Mesendoderm (in vitro differentiated cells): ENCODE measurements around the gene CBLL2.

ENCODE experiments used
- DNase-seq: peaks from one replicate; pipeline ENCODE4 v3.0.0; 2013
- H2AK5ac ChIP-seq: 2 replicates; pipeline ENCODE4 v1.6.1; 2013; ENCODE audit warnings: low read length, inconsistent platforms
- H2BK120ac ChIP-seq: 2 replicates; pipeline ENCODE4 v1.6.1; 2013; ENCODE audit warnings: low read depth, mild to moderate bottlenecking, low read length, moderate library complexity, mixed read lengths
- H2BK15ac ChIP-seq: replicated peaks from 2 replicates; pipeline ENCODE4 v1.6.1; 2013; ENCODE audit warnings: low read depth, mild to moderate bottlenecking, moderate library complexity
- H2BK5ac ChIP-seq: 2 replicates; pipeline ENCODE4 v1.6.1; 2013; ENCODE audit warnings: low read length, inconsistent platforms
- H3K18ac ChIP-seq: 2 replicates; pipeline ENCODE4 v1.6.1; 2013; ENCODE audit warnings: mild to moderate bottlenecking, low read length, mixed read lengths
- H3K23ac ChIP-seq: one replicate; pipeline ENCODE4 v1.6.1; 2013; ENCODE audit warnings: low read length
- H3K27ac ChIP-seq: 2 replicates; pipeline ENCODE4 v1.5.1; 2013; ENCODE audit warnings: low read depth, mild to moderate bottlenecking, inconsistent platforms, low read length, moderate library complexity
- H3K27me3 ChIP-seq: 2 replicates; pipeline ENCODE4 v1.6.1; 2013; ENCODE audit warnings: low read length, control low read depth, mild to moderate bottlenecking, inconsistent platforms; ENCODE audit not compliant: insufficient read depth, poor library complexity
- H3K36me3 ChIP-seq: 2 replicates; pipeline ENCODE4 v1.6.1; 2013; ENCODE audit warnings: low read length, inconsistent platforms; ENCODE audit not compliant: control insufficient read depth, insufficient read depth
- H3K4ac ChIP-seq: one replicate; pipeline ENCODE4 v1.6.1; 2013; ENCODE audit warnings: low read depth, mild to moderate bottlenecking, low read length, moderate library complexity
- H3K4me1 ChIP-seq: 2 replicates; pipeline ENCODE4 v1.6.1; 2013; ENCODE audit warnings: low read depth, low read length, inconsistent platforms; ENCODE audit not compliant: control insufficient read depth
- H3K4me2 ChIP-seq: 2 replicates; pipeline ENCODE4 v1.6.1; 2013; ENCODE audit warnings: low read length
- H3K4me3 ChIP-seq: 2 replicates; pipeline ENCODE4 v1.5.1; 2013; ENCODE audit warnings: mild to moderate bottlenecking, low read length
- H3K56ac ChIP-seq: one replicate; pipeline ENCODE4 v1.6.1; 2013; ENCODE audit warnings: low read length
- H3K79me1 ChIP-seq: 2 replicates; pipeline ENCODE4 v1.6.1; 2013; ENCODE audit warnings: low read length, inconsistent platforms
- H3K79me2 ChIP-seq: 2 replicates; pipeline ENCODE4 v1.6.1; 2013; ENCODE audit warnings: mild to moderate bottlenecking, low read length; ENCODE audit not compliant: control insufficient read depth, insufficient read depth
- H3K9ac ChIP-seq: 2 replicates; pipeline ENCODE4 v1.6.1; 2013; ENCODE audit warnings: low read length, inconsistent platforms
- H4K5ac ChIP-seq: one replicate; pipeline ENCODE4 v1.6.1; 2013; ENCODE audit warnings: low read length
- H4K8ac ChIP-seq: one replicate; pipeline ENCODE4 v1.6.1; 2013; ENCODE audit warnings: low read depth, mild to moderate bottlenecking, control low read depth, low read length, moderate library complexity
- WGBS: extraction: QIAGEN DNeasy Blood & Tissue Kit; methylation state at CpG from one replicate; pipeline ENCODE4 v1.1.7; 2013; ENCODE audit warnings: low lambda C conversion rate, missing lambda C conversion rate; ENCODE audit not compliant: insufficient coverage; ENCODE audit errors: extremely low coverage; 5-methylcytosine and 5-hydroxymethylcytosine counted together

Gene CBLL2

DNA sequence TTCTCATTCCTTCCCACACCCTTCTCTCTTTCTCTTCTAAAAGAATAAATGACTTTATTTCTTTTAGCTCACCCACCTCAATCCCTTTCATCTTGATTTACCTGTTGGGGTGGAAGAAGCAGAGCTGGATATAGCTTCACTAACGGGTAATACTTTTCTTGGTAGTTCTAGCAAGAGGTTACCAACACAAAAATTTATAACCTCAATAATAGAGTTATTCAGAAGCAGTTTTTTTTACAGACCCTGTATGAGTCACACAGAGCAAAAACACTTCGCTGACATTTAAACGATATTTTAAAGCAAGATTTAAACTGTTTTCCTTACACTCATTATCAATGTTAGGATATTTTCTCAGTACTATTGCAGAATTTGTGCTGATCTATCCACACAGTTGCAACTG is 42.4 kb downstream of the CBLL2 start:
- Histone ChIP-seq H3K27ac (no peak overlapping the region), H3K27me3 (no peaks in the 10 kb centered on the region), H2BK15ac (no peak overlapping the region), H3K23ac (no peak overlapping the region), H4K5ac (no peak overlapping the region), H3K4ac (no peak overlapping the region), H3K4me2 (no peak overlapping the region), H2BK120ac (no peak overlapping the region), H3K18ac (no peak overlapping the region), H3K4me1 (no peaks in the 10 kb centered on the region), H3K9ac (no peak overlapping the region), H3K56ac (no peak overlapping the region), H3K79me2 (no peaks in the 10 kb centered on the region), H3K79me1 (no peaks in the 10 kb centered on the region), H2BK5ac (no peak overlapping the region), H3K4me3 (no peak overlapping the region), H2AK5ac (no peak overlapping the region), H3K36me3 (no peaks in the 10 kb centered on the region), H4K8ac (no peak overlapping the region)
- DNase-seq = no peak
- no CpG with 5 or more reads among the region's 3 CpGs for WGBS

DNA sequence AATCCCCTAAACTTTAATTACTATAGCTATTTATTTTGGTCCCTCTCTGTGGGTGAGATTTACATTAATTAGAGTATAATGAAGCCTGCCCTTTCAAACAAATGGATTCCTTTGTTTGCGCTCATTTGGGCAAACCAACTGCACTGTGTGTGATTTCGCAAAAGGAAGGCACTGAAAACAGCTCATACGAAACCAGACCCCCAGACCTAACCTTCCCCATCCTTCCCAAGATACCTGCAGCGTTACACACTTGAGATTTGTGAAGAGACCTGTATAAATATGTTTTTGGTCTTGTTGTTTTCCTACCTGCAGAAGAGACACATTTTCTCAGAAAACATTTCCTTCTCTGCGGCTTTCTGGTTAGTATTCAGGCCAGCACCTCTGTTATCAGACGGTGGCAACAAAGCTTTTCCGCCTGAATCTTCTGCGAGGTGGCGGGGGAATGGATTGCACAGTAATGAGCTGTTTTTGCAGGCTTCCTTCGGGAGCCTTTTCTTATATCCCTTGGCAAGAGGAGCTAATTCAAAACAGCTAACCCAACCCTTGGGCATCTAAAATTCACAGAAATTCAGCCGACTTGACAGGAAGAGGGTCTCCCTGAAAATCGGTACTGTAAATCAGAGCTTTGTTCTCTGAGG is 47.6 kb downstream of the CBLL2 start:
- no peaks in the 10 kb centered on the region for H3K27me3 ChIP-seq
- no peak overlapping the region for H3K9ac ChIP-seq
- H2BK120ac ChIP-seq = no peak overlapping the region
- no peaks in the 10 kb centered on the region for H3K4me1 ChIP-seq
- no peak overlapping the region for H3K27ac ChIP-seq
- no peak overlapping the region for H3K4ac ChIP-seq
- H2BK5ac ChIP-seq = no peak overlapping the region
- H3K18ac ChIP-seq = no peak overlapping the region
- no CpG with 5 or more reads among the region's 12 CpGs for WGBS
- peak; percentile 8 for DNase-seq
- no peak overlapping the region for H3K23ac ChIP-seq
- no peaks in the 10 kb centered on the region for H3K79me2 ChIP-seq
- no peaks in the 10 kb centered on the region for H3K79me1 ChIP-seq
- H4K5ac ChIP-seq = no peak overlapping the region
- H4K8ac ChIP-seq = no peak overlapping the region
- H2AK5ac ChIP-seq = no peak overlapping the region
- H2BK15ac ChIP-seq = no peak overlapping the region
- no peak overlapping the region for H3K4me2 ChIP-seq
- peak overlapping the region; percentile 15 for H3K56ac ChIP-seq
- no peaks in the 10 kb centered on the region for H3K36me3 ChIP-seq
- no peak overlapping the region for H3K4me3 ChIP-seq

DNA sequence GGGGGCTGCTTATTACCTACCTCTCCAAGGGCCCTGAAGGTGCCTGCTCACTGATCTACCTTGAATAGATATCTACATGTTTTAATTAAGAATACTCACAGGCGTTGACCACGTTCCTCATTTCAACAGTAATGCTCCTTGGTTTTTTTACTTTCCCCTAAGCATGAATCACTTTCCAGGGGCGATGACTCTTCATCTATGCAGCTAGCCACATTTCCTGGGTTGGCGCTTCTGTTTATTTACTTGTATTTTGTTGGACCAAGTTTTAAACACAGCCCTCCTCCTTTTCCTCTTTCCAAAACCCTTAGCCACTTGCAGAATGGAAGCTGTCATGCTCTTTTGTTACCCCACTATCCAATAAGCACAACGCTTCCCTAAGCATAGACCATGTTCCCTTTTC is 50.8 kb downstream of the CBLL2 start:
- Histone ChIP-seq H3K9ac (no peak overlapping the region), H3K4me1 (no peaks in the 10 kb centered on the region), H2BK120ac (no peak overlapping the region), H3K79me2 (no peaks in the 10 kb centered on the region), H3K27ac (no peak overlapping the region), H3K4ac (no peak overlapping the region), H3K56ac (no peak overlapping the region), H2BK15ac (no peak overlapping the region), H3K4me3 (no peak overlapping the region), H2BK5ac (no peak overlapping the region), H3K36me3 (no peaks in the 10 kb centered on the region), H3K79me1 (no peaks in the 10 kb centered on the region), H2AK5ac (no peak overlapping the region), H4K5ac (no peak overlapping the region), H3K27me3 (no peaks in the 10 kb centered on the region), H4K8ac (no peak overlapping the region), H3K18ac (no peak overlapping the region), H3K4me2 (no peak overlapping the region), H3K23ac (no peak overlapping the region)
- DNase-seq = no peak
- no CpG with 5 or more reads among the region's 5 CpGs for WGBS
